ENCODE results near the gene PLAC8L1. TPM values are rescaled to one million over a fixed set of nuclear protein-coding genes. Genes with fewer than 3 reads are reported as not detected.

The PLAC8L1 gene
- total RNA-seq, 1 donor from 2014 or later: 4.2 TPM

DNA sequence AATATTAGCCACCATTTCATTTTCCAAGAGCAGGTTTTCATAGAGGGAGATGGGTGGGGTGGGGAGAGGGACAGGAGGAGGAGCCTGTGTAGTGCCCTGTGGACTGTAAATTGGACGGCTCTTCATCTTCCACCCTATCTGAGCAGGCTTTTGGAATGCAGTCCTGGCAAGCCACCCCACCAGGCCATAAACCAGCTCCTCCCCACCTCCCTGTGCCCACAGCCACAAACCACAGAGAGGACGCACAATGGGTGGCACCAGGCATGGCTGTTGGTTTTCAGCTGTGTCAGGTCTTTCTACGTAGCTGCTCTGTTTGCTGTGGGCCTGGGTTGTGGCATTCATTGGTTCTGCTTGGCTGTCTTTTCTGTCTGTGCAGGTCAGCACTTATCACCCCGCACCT is 58.0 kb downstream of the PLAC8L1 start:
- Mint-ChIP-seq H3K4me3 (no peak overlapping the region), H3K9me3 (peaks cover 6% of the 10 kb centered on the region), H3K27ac (no peak overlapping the region), H3K36me3 (no peaks in the 10 kb centered on the region), H3K27me3 (ENCODE audit: low read depth) (peaks cover 2% of the 10 kb centered on the region), H3K4me1 (peaks cover 2% of the 10 kb centered on the region)
- DNase-seq (ENCODE audit: low spot score in 2 of 2, unreplicated experiment in 2 of 2): no peak
- no peak for TF ChIP-seq CTCF (IDR thresholded peaks at IDR 0.05; ENCODE audit: unreplicated experiment)

- Mint-ChIP-seq H3K4me3 (no peak overlapping the region), H3K4me1 (no peaks in the 10 kb centered on the region), H3K27me3 (ENCODE audit: low read depth) (no peaks in the 10 kb centered on the region), H3K27ac (no peak overlapping the region), H3K9me3 (peaks cover 6% of the 10 kb centered on the region), H3K36me3 (no peaks in the 10 kb centered on the region)
- DNase-seq (ENCODE audit: low spot score in 2 of 2, unreplicated experiment in 2 of 2): no peak
- TF ChIP-seq CTCF (IDR thresholded peaks at IDR 0.05; ENCODE audit: unreplicated experiment): no peak
These were observed 61.7 kb downstream of the PLAC8L1 start for GRCh38 chr5:146043722-146044121.

DNA sequence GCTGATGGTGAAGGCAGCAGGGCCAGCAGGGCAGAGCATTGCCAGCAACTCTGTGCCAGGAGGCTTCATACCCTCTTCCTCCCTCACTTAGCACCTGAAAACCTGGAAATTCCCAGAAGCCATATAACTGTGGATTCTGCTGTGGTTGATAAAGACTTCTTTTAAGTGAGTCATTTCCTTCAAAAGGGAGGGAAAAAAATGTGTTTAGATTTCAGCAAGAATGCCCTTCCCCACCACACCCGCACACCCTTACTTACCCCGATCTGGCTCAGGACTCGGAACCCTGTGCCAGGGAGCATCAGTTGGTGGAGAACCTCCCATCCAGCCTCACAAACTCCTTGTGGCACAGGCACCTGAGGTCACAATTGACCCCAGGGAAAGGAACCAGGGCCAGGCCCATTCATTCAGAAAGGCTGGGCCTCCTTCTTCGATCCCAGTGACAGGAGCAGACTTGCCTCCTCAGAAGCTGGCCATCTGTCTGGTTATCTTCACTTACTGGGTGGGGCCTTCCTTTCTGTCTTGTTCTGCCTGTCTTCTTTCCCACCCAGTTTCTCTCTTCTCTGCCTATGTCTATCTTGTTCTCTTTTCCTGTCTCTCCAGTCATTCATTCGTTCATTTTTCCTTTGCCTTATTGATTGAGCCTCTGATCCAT is 62.6 kb downstream of the PLAC8L1 start:
- no peak overlapping the region for H3K27ac Mint-ChIP-seq
- no peaks in the 10 kb centered on the region for H3K36me3 Mint-ChIP-seq
- H3K4me3 Mint-ChIP-seq: no peak overlapping the region
- TF ChIP-seq CTCF (IDR thresholded peaks at IDR 0.05; ENCODE audit: unreplicated experiment): no peak
- no peak for DNase-seq (ENCODE audit: low spot score in 2 of 2, unreplicated experiment in 2 of 2)
- no peaks in the 10 kb centered on the region for H3K27me3 Mint-ChIP-seq (ENCODE audit: low read depth)
- H3K9me3 Mint-ChIP-seq: peaks cover 6% of the 10 kb centered on the region
- H3K4me1 Mint-ChIP-seq: no peaks in the 10 kb centered on the region

DNA sequence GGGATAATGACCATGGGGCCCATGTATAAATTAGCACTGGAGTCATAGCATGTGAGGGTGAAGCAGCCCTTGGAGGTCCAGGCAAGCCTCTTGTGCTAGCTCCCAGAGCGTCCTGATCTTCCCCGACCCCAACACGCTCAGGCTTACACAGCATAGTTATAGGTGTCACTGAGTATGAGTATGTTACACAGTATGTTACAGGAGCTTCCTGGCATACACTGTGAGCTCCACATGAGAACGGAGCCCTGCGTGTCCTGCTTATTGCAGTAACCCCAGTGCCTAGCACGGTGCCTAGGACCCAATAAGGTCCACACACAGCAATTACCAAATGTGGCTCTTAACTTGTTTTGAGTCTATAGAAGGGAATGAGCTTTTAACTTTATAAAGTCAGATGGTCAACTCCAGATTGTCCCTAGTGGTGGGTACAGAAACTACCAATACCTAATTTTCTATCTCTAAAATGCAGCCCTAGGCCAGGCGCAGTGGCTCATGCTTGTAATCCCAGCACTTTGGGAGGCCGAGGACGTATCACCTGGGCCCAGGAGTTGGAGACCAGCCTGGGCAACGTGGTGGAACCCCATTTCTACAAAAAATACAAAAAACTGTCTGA is 64.1 kb downstream of the PLAC8L1 start:
- H3K4me1 Mint-ChIP-seq: no peaks in the 10 kb centered on the region
- H3K9me3 Mint-ChIP-seq: peaks cover 6% of the 10 kb centered on the region
- no peaks in the 10 kb centered on the region for H3K27me3 Mint-ChIP-seq (ENCODE audit: low read depth)
- H3K4me3 Mint-ChIP-seq: no peak overlapping the region
- peak; percentile 75 for TF ChIP-seq CTCF (IDR thresholded peaks at IDR 0.05; ENCODE audit: unreplicated experiment)
- H3K27ac Mint-ChIP-seq: no peak overlapping the region
- DNase-seq (ENCODE audit: low spot score in 2 of 2, unreplicated experiment in 2 of 2): no peak
- H3K36me3 Mint-ChIP-seq: no peaks in the 10 kb centered on the region

DNA sequence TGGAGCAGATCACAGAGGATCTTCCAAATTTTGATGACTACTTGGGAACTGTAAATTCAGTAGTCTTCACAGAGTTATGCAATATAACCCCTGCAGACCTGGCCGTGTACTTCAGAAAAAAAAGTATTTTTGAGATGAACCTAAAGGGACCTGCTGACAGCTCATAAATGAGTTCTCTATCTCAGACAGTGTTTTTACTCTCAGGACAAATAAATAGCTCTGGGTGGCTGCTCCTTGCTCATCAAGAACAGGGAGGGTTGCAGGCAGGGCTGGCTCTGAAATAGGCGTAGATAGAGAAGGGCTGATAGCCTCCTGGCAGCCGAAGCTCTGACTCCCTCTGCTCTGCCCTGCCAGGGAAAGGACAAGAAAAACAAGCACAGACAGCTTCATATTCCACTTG is 64.8 kb downstream of the PLAC8L1 start:
- H3K27ac Mint-ChIP-seq: no peak overlapping the region
- no peak for DNase-seq (ENCODE audit: low spot score in 2 of 2, unreplicated experiment in 2 of 2)

More for the DNA sequence above, 64.8 kb downstream of the PLAC8L1 start:
- Mint-ChIP-seq H3K4me3 (no peak overlapping the region), H3K4me1 (no peaks in the 10 kb centered on the region), H3K27me3 (ENCODE audit: low read depth) (no peaks in the 10 kb centered on the region), H3K9me3 (peaks cover 3% of the 10 kb centered on the region), H3K36me3 (no peaks in the 10 kb centered on the region)
- no peak for TF ChIP-seq CTCF (IDR thresholded peaks at IDR 0.05; ENCODE audit: unreplicated experiment)

Data from mesothelial cell of epicardium (in vitro differentiated cells).